NCI-H2196 treated with DMSO at 0.1 percent for 48 hours (cell line): Measurements from ENCODE around the gene CAPN13.

Experiments
- DNase-seq: peaks from one replicate; lab custom pipeline; 2025; ENCODE audit not compliant: unreplicated experiment; lab: John Stamatoyannopoulos, UW

Gene CAPN13

DNA sequence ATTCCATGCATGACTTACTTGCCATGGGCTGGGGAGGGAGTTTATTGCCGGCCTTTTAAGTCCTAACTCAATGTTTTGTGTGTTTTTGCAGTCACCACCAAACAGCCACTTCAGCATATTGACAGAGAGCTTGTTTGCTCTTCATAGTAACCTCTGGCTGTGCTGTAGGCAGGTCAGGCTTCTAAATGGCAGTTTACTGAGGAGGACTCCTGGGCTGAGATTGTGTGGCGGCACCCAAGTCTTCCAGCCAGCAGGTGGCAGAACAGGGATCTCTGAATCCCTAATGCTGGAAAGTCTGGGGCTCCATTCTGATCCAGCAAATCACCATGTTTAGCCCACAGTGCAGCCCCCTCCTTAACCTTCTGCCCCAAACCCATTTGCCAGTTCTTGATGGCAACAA is 121.2 kb downstream of the CAPN13 start:
- peak; percentile 25 for DNase-seq

- no peak for DNase-seq
Observed at GRCh38 chr2:30684996-30685395, 122.2 kb downstream of the CAPN13 start.

DNA sequence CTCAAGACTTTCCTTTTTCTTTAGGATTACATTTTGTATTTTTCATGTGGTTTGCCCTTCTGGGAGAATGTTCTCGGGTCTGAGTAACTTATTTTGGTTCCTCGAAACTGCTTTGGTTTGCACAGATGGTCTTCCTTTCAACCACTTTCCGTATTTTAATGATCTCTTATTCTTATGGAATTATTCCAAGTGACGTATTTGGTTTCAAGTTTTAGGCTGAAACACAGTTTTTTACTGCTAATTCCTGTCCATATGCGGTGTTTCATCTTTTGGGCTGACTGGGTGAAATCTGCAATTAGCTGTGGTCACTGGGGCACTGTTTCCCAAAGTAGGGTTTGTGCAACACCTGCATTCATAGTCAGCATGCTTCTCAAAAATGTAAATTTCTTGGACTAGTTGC is 122.7 kb downstream of the CAPN13 start:
- no peak for DNase-seq

DNA sequence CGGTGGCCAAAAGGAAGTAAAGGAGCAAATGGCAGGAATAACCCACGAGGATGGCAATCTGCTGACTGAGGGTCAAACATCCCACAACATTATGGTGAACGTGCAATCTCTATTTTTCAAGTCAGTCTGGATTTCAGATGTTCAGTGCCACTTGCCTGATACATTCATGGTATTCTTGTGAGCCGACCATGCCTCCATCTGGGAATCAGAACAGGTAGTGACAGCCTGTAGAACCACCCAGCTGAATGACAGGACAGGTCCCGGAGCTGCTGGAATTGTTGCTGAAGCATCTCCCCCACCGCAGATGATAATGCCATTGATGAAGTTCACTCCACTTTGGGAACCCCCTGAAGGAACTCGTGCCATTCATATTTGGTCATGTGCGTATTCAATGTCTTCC is 123.2 kb downstream of the CAPN13 start:
- no peak for DNase-seq

DNA sequence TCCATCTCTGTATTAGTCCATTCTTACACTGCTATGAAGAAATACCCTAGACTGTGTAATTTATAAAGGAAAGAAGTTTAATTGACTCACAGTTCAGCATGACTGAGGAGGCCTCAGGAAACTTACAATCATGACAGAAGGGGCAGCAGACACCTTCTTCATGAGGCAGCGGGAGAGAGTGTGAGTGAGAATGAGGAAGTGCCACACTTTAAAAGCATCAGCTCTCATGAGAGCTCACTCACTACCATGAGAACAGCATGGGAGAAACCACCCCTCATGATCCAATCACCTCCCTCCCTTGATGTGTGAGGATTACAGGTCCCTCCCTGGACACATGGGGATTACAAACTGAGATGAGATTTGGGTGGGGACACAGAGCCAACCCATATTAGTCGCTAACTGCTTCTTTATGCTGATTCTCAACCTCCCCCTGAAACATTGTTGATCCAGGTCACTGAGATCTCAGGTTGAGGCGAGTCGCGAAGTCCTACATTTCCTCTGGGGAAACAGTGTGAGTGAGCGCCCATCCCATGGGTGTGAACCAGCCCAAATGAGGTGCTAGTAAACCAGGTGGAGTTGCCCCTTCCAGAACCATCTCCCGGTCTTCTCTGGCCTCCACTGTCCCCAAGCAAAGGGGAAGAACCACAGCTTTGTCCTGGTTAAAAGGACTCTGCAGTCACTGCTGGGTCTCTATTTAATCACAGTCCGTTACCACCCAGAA is 123.8 kb downstream of the CAPN13 start:
- DNase-seq: no peak

GRCh38 chr2:30681022-30681421 is 126.2 kb downstream of the CAPN13 start:
- no peak for DNase-seq

DNA sequence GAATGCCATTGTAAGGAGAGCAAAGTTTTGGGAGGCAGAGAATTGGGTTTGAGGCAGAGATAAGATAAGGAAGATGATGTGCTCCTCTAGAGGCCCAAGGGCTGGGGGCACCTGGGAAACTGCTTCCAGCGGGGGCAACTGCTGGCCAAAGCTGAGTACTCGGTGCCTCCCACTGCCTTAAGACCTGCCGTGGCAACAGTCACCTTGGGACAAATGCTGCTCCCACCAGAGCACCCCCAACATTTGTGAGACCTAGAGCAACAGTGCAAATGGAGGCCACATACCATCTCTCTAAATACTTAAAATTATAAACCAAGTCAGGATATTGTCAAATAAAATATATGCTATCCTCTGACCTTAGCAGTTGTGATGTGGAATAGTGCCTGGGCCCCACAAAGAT is 127.1 kb downstream of the CAPN13 start:
- DNase-seq: no peak

DNA sequence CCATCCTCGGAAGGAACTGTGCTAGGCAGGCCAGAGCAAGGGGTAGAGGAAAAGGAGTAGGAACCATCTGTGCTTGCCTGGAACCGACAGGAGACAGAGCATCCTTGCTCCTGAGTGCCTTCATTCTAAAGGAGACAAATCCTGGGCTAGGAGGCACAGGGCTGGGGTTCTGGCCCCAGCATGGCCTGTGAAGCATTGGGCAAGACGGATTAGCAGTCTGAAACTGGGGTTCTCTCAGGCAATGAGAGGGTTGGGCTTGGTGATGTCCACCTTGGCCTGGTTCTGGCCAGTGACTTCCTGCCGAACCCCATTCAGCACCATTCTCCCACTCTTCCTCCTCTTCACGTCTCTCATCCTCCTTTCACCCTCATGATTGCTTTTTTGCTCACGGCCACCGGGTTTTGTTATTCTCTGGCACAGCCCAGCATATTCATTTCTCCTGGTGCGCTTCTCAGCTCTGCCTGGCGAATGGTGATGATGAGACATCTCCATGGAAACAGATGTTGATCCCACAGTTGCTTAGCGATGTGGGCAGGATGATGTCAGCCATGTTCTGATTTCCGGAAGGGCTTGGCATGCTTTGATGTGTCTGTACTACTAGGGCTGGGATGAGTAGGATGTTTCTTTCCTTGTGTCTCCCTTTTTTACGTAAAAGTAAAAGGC is 127.7 kb downstream of the CAPN13 start:
- DNase-seq: peak; percentile 56

GRCh38 chr2:30678410-30679137 is 128.7 kb downstream of the CAPN13 start:
- no peak for DNase-seq

DNA sequence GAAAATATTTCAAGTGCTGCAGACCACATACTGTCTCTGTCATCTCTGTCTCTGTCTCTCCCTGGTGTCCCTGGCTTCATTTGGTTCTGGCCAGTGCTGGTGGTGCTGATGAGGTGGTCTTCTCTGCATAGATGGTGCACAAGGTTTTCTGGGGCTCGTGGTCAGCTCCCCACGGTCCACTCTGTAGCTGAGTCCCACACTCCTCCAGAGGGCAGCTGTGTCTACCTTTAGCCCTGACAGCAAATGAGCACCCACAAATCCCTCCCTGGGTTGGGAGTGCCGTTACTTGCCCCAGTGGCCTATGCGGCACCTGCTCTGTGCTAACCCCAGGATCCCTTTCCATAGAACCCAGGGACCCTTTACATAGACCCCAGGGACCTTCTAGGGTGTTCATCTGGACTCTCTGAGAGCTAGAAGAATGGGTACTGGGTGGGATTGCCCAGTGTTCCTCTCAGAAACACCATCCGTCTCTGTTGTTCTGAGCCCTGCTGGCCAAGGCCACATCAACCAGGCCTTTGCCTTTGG is 129.3 kb downstream of the CAPN13 start:
- DNase-seq: no peak

- DNase-seq: no peak
Observed at GRCh38 chr2:30677231-30677630, 130.0 kb downstream of the CAPN13 start.

DNA sequence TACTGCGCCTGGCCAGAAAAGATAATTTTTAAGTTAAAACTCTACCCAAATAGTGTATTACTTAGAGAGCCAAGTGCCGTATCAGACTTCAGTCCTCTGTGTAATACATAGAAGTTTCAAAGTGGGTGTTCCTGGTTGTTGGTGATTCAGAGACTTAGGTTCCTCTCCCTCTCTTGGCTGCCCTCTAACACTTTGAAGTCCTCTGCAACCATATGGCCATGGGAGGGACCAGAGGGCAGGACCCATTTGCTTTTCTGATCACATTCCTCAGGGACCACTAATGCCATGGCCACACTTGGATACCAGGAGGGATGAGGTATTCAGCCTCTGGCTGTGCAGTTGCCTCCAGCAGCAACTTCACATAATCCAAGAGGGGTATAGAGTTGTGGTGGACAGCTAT is 131.5 kb downstream of the CAPN13 start:
- DNase-seq: no peak

GRCh38 chr2:30673127-30673526 is 134.1 kb downstream of the CAPN13 start:
- no peak for DNase-seq
